GM15510 (cell line): ENCODE measurements around the gene CSNK1E.

ENCODE experiments used
- POLR2A ChIP-seq: IDR thresholded peaks from 3 replicates; pipeline ENCODE4 v1.6.1; 2011; ENCODE audit warnings: borderline replicate concordance; ENCODE audit not compliant: insufficient read length; ENCODE audit errors: extremely low read depth

Gene CSNK1E

DNA sequence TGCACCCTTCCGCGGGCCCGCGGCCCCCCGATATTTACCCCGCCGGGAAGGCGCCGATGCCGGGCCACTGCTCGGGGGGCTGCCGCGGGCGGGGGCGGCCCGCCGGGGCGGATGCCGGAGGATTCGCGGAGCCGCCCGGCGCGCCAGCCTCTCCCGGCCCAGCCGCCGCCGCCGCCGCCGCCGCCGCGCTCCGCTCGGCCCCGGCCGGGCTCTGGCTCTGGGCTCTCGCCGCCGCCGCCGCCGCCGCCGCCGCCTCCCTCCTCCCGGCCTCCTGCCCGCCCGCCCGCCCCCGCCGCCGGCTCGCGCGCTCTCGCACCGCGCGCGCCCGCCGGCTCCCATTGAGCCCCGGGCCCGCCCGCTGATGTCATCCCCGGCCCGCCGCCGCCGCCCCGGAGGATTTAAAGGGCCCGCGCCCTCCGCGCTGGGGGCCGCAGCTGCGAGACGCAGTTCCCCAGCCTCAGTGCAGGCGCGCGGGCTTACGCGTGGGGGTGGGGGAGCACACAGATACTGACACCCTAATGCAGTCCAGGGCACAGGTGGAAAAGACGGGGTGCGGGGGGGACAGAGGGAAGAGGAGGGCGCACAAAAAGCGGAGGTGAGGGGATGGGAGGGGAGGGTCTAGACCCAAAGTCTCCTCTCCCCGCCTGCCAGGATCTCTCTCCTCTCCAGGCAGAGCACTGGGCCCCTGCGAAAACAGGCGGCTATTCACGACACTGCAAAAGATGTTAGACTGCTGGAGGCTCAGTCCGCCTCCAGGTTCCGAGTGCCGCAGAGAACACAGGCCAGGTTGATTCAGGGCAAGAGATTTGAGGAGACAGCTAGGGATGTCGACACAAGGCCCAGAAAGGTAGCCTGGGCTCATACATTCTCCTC lies at the start of gene CSNK1E:
TSS of gene CSNK1E (minus strand) at position 312 of the 873 bp plus-strand sequence. CDS start 3,276 bp downstream, outside the sequence.
- TF ChIP-seq POLR2A, result no peak

DNA sequence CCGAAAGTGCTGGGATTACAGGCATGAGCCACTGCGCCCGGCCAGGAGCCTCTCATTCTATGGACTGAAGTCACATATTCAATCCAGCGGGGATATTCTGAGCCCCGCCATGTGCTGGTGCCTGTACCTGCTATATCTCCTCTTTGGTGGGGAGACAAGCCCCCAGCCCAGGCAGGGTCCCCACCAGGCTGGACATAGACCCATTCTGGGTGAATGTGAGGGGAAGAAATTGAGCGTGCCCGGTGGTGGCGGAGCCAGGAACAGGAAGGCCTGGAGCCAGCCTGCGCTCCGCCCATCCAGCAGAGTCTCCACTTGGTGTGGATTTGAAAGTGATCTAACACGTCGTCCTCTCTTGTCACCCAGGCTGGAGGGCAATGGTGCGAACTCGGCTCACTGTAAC lies 38.0 kb upstream of the CSNK1E start:
- TF ChIP-seq POLR2A, result no peak

DNA sequence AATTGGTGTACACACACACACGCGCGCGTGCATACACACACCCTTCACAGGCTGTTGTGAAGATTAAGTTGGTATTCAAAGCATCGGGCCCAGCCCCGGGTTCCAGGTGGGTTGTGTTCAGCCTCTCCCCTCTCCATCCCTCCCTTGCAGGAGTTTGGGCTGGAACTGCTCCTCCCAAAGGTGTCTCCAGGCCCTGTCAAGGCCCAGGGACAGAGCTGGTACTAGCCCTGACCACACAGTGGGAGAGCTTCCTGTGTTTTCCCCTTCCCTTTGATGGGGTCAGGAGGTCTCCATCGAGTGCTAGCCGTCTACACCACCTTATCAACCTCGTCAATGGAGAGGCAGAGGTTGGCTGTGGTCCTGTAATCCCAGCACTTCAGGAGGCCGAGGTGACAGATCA lies 36.5 kb upstream of the CSNK1E start:
- TF ChIP-seq POLR2A, result peak; percentile 15

DNA sequence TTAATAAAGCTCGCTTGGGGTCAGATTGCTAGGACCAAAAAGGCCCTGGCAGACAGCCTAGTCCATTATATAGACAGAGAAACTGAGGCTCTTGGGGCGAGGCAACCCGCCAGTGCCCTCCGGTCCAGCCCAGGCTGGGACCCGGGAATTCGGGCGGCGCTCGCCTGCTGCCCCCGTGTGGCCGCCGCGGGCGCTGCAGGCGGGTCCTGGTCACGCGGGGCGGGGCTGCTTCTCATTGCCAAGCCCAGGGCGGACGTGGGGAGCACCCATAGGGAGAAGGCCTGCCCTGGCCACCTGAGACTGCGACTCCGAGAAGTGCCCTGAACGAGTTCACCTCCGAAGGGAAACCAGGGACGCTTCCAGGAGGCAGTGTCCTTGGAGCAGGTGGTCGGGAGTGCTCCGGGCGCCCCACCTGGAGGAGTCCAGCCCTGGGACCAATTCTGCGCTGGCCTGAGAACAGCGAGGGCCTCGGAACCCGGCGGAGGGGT lies 36.0 kb upstream of the CSNK1E start:
- TF ChIP-seq POLR2A, result peak; percentile 25

DNA sequence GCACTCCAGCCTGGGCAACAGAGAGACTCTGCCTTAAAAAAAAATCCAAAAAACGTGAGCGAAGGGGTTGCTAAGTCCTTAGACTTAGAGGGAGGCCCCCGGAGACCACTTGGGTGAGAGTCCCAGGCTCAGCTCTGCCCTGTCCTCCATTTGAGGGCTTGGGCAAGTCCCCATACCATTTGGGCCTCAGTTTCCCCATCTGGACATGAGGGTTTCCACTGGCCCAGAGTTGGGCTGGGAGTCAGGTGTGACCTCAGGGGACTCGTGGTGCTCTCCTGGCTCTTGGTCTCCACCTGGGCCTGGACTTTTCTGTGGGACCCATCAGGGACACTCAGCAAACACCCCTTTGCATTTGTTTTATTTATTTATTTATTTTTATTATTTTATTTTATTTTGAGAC lies 35.2 kb upstream of the CSNK1E start:
- no peak for TF ChIP-seq POLR2A

DNA sequence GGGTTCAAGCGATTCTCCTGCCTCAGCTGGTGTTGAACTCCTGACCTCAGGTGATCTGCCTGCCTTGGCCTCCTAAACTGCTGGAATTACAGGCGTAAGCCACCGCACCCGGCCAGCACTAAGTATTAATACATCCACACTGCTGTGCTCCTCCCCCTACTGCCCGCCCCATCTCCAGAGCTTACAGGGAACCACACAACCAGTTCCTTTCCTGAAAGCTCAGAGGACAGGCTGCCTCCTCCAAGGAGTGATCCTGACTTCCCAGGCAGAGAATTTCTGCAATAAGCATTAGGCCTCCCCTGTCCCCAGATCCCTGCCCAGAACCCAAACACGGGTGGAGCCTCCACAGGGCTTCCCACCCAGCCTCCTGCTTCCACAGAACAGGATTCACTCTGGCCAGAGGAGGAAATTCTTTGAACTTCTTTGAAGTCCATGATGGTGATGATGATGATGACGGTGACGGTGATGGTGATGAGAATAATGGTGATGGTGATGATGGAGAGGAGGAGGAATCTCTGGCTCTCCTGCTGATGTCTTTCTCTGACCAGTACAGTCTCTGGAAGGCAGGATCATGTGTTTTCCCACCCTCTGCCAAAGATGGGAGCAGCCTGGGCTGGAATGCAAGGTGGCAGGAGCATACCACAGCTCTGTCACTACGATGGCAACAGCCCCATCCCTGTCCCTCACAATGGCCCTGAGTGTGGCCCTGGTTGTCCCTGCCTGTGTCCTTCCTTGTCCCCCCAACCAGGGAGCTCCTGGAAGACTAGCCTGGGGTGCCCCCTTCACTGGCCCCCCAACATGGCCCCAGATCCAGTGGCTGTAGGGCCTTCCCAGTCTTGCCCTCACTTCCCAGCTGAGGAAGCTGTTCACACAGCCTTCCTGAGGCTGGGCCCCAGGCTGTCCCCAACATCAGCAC lies 33.5 kb upstream of the CSNK1E start:
- no peak for TF ChIP-seq POLR2A

DNA sequence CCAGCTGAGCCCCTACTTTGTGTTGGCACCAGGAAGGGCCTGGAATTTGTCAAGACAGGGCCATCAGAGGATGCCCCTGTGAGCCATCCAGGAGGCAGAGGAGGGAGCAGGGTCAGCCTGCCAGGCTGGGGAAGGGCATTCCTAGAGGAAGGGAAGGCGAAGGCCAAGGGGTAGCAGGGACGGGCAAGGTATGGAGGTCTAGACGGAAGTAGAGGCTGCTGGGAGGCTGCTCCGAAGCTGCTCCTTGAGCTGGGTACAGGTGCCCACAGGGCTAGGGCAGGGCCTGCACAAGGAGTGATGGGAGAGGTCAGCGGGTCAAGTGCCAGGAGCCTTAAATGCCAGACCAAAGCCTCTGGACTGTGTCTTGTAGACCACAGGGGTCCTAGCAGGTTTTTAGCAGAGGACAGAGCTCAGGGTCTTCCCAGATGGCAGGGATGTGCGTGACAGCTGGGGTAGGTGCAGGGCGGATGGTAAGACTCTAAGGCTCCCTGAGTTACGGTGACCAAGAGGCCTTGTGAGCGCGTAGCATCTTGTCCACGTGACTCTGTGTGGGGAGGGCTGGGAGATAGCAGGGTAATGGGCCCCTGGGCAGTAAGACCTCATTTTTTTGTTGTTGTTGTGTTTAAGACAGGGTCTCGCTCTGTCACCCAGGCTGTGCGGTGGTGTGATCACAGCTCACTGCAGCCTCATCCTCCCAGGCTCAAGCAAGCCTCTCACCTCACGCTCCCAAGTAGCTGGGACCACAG lies 31.7 kb upstream of the CSNK1E start:
- TF ChIP-seq POLR2A, result no peak

DNA sequence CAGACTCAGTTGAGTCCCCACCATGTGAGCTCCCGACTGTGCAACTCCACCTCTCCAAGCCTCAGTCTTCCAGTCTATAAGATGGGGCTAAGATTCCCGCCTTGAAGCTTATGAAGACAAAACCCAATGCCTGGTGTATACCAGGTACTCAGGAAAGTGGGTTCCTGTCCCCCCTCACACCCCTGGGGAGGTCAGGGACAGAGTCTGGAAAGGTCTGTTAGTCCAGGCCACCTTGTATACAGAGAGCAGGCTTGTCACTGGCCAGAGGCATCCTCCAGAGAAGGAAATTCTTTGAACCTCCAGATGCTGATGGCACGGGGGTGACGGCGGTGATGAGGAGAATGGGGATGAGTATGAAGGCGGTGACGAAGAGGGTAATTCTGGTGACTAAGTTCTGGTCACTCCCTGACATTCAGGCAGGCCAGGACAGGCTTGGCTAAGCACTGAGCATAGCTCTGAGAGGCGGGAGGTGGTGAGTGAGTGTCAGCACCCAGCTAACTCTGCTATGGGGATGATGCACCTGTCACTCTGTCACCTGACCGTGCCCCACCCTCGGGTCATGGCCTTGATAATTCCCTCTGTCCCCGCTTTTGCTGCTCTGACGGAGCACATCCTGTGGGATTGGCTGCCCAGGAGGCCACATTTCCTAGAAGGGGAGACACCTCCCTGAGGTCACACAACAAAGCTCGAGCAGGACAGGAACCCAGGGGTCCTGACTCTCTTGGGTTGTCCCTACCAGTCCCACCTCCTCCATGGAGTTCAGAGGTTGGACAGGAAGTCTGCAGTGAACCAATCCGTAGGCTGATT lies 30.9 kb upstream of the CSNK1E start:
- TF ChIP-seq POLR2A, result no peak

DNA sequence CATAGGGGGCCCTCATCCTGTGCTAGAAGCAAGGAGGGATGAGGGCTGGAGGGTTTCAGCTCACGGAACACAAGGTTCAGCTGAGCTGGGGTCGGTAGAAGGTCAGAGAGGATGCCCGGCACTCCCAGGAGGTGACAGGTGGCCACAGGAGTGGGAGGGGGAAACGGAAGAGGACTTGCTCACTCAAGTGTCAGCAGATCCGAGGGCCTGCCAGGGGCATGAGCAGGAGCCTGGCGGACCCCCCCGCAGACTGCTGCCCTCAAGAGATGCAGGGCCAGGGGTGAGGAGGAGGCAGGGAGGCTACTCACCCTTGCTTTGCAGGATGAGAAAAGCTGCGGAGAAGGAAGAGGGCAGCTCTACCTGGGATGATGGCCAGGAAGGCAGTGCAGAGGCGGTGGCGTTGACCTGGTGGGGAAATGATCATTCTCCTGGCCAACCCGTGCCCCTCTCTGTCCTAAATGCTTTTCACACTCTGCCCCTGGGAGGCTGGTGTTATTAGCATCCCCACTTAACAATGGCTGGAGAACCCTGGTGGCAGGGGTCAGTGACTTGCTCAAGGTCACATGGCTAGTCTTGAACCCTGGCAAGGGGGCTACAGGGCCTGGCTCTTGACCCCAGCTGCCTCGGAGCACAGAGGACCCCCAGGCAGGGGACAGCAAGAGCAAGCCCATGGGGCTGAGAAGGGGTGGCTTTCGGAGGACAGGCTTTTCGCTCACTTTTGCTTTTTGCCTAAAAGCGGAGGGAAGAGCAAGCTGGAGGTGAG lies 30.1 kb upstream of the CSNK1E start:
- TF ChIP-seq POLR2A, result no peak

DNA sequence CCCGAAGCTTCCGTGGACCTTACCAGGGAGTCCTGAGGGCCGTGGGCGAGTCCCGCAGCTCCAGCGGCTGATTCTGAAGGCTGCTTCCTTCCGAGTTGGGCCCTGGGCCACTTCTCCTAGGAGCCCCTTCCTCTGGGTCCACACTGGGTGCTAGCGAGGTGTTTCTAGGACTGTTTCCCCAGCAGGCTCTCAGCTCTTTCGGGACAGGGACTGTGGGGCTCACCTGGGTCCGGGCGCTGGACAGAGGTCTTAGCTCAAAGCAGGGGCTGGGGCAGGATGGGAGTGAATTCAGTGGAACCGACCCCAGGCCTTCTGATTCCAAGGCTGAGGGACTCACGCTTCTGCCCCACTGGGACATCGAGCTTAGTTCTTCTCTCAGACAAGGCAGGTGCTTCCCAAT lies 29.3 kb upstream of the CSNK1E start:
- TF ChIP-seq POLR2A, result no peak

DNA sequence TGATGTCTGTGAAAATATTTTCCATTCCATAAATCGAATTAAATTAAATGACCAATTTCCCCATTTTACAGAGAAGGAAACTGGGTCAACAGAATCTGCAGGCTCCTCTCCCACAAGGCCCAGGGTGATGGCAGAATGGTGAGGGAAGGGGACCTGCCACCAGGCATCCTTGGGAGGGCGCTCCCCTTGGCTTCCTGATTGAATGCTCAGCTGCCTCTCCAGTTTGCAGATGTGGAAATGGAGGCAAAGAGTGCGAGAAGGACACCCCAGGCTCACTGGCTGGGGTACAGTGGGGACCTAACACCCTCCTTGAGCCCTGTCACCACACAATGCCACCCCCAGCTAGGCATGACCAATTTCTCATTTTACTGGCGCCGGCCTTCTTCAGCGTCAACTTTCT lies 28.5 kb upstream of the CSNK1E start:
- no peak for TF ChIP-seq POLR2A

DNA sequence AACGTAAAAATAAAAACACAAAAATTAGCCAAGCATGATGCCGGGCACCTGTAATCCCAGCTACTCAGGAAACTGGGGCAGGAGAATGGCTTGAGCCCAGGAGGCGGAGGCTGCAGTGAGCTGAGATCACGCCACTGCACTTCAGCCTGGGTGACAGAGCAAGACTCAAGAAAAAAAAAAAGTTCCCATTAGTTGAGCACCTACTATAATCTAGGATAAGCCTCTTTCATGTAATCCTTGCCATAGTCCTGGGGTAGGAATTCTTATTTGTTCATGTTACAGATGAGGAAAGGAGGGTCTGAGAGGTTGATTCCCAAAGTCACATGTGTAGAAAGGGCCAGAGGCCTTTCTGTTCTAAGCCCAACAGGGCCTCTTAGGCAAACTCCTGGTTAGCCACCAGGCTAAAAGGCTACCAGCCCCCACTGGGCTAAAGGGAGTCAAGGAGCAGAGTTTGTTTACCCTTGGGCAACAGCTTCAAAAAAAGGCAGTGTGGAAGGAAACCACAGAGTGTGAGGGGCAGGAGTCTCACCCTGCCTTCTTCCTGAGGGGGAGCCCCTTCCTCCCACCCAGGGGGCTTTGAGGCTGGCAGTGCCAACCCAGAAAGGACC lies 21.6 kb upstream of the CSNK1E start:
- no peak for TF ChIP-seq POLR2A

DNA sequence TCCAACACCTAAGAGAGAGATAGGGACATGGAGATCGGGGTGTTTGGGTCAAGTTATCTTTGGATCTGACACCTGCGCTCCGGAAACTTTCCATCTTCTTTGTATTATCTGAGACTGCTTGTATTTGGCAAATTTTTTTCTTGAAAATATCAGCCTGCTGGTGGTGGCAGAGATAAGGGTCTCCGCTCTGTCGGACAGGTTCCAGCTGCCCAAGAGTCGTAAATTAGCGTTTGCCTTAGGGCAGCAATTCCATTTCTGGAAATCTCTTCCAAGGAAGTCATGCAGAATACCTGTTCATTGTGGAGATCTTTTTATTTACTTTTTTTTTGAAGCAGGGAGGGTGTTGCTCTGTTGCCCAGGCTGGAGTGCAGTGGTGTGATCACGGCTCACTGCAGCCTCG lies 19.5 kb upstream of the CSNK1E start:
- no peak for TF ChIP-seq POLR2A
